ENCODE data around the gene BMP5. TPM values are rescaled to one million over a fixed set of nuclear protein-coding genes. Genes with fewer than 3 reads are reported as not detected.

Gene BMP5
- total RNA-seq, 1 experiment from 2014 or later: 17.7 TPM

DNA sequence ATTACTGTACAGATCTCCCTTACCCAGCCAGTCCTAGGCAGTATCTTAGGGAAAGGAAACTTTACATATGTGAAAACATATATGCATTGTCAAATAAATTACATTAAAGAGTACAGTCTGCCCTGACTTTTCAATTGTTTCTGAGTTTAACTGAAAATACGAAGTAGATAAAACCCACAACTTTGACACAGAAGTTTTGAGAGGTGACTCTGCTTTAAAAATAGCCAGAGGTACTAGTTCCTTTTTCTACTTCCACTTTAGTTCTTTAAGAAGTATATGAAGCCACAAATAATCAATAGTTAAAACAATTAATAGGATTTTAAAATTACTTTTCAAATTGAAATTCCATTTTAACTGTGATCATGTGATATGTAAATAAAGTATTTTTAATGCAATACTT is 62.9 kb downstream of the BMP5 start:
- H3K27me3 ChIP-seq (ENCODE audit: control insufficient read depth, insufficient read depth, low read length): no peaks in the 10 kb centered on the region
- H3K4me1 ChIP-seq (ENCODE audit: control insufficient read depth, insufficient read depth, low read length): peaks cover 4% of the 10 kb centered on the region
- ChIA-PET POLR2A (no interaction called here), CTCF (no interaction called here)
- BruUV-seq (replicated peaks): no TSS peak
- DNase-seq (ENCODE audit: low read depth, low spot score) (no peak), ATAC-seq (no peak)
- in situ Hi-C loops (cut with HindIII; ENCODE audit: low pct_unique_long_range_greater_than_20kb, low sequenced_read_pairs) (no loop called here), intact Hi-C loops (cut with micrococcal nuclease; ENCODE audit: unreplicated experiment) (no loop called here)
- TF ChIP-seq CTCF (IDR thresholded peaks at IDR 0.05) (no peak), POLR2AphosphoS5 (IDR thresholded peaks at IDR 0.05; ENCODE audit: low read depth, low read length) (no peak), SIN3A (IDR thresholded peaks at IDR 0.05; ENCODE audit: borderline replicate concordance, insufficient read depth, low read depth, low read length) (no peak), TCF7L2 (IDR thresholded peaks at IDR 0.05; ENCODE audit: low read depth, low read length) (no peak)
- TF ChIP-seq, protein P1, sequence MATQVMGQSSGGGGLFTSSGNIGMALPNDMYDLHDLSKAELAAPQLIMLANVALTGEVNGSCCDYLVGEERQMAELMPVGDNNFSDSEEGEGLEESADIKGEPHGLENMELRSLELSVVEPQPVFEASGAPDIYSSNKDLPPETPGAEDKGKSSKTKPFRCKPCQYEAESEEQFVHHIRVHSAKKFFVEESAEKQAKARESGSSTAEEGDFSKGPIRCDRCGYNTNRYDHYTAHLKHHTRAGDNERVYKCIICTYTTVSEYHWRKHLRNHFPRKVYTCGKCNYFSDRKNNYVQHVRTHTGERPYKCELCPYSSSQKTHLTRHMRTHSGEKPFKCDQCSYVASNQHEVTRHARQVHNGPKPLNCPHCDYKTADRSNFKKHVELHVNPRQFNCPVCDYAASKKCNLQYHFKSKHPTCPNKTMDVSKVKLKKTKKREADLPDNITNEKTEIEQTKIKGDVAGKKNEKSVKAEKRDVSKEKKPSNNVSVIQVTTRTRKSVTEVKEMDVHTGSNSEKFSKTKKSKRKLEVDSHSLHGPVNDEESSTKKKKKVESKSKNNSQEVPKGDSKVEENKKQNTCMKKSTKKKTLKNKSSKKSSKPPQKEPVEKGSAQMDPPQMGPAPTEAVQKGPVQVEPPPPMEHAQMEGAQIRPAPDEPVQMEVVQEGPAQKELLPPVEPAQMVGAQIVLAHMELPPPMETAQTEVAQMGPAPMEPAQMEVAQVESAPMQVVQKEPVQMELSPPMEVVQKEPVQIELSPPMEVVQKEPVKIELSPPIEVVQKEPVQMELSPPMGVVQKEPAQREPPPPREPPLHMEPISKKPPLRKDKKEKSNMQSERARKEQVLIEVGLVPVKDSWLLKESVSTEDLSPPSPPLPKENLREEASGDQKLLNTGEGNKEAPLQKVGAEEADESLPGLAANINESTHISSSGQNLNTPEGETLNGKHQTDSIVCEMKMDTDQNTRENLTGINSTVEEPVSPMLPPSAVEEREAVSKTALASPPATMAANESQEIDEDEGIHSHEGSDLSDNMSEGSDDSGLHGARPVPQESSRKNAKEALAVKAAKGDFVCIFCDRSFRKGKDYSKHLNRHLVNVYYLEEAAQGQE (IDR thresholded peaks at IDR 0.05; ENCODE audit: insufficient read depth in 1 of 2, low read depth in 2 of 2, low read length in 1 of 2): no peak
- no peaks in the 10 kb centered on the region for H3K36me3 ChIP-seq (ENCODE audit: control insufficient read depth, insufficient read depth, low read length)
- peak overlapping the region; percentile 62; the same call in 1 of the 2 replicates for H3K27ac ChIP-seq (ENCODE audit: low read length)
- no peaks in the 10 kb centered on the region for H3K9me3 ChIP-seq (ENCODE audit: control insufficient read depth, insufficient read depth, low read depth, low read length)
- H3K4me3 ChIP-seq (ENCODE audit: low read depth in 2 of 2, low read length in 2 of 2): no peak overlapping the region

DNA sequence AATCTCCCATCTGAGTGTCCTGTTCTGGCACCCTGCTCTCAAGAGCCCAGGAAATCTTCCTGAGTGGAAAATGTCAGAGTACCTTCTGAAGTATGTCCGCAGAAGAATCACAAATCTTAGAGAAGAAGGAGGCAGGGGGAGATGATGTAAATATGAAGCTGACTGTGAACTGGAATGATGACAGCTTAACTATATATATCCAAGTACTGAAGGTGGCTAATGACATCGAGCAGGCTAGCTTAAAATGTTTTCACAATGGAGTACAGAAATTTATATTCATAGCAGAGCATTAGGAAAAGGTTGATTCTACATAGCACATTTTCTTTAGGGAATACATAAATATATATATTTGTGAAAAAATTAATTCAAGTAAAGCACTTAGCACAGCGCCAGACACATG is 64.3 kb downstream of the BMP5 start:
- H3K27me3 ChIP-seq (ENCODE audit: control insufficient read depth, insufficient read depth, low read length): no peaks in the 10 kb centered on the region
- peaks cover 4% of the 10 kb centered on the region for H3K4me1 ChIP-seq (ENCODE audit: control insufficient read depth, insufficient read depth, low read length)
- POLR2A ChIA-PET: no interaction called here
- DNase-seq (ENCODE audit: low read depth, low spot score) (no peak), ATAC-seq (no peak)
- H3K36me3 ChIP-seq (ENCODE audit: control insufficient read depth, insufficient read depth, low read length): no peaks in the 10 kb centered on the region
- no TSS peak for BruUV-seq (replicated peaks)
- peak overlapping the region; percentile 56; the same call in 1 of the 2 replicates for H3K27ac ChIP-seq (ENCODE audit: low read length)
- H3K4me3 ChIP-seq (ENCODE audit: low read depth in 2 of 2, low read length in 2 of 2): no peak overlapping the region
- intact Hi-C loops (cut with micrococcal nuclease; ENCODE audit: unreplicated experiment) (no loop called here), in situ Hi-C loops (cut with HindIII; ENCODE audit: low pct_unique_long_range_greater_than_20kb, low sequenced_read_pairs) (no loop called here)
- H3K9me3 ChIP-seq (ENCODE audit: control insufficient read depth, insufficient read depth, low read depth, low read length): no peaks in the 10 kb centered on the region
- CTCF ChIA-PET: no interaction called here
- TF ChIP-seq, protein P1 (IDR thresholded peaks at IDR 0.05; ENCODE audit: insufficient read depth in 1 of 2, low read depth in 2 of 2, low read length in 1 of 2): no peak
- TF ChIP-seq TCF7L2 (IDR thresholded peaks at IDR 0.05; ENCODE audit: low read depth, low read length) (no peak), POLR2AphosphoS5 (IDR thresholded peaks at IDR 0.05; ENCODE audit: low read depth, low read length) (no peak), SIN3A (IDR thresholded peaks at IDR 0.05; ENCODE audit: borderline replicate concordance, insufficient read depth, low read depth, low read length) (no peak), CTCF (IDR thresholded peaks at IDR 0.05) (no peak)
